HG03108 (cell line): Measurements from ENCODE around the gene LCP1.

Experiments
- ATAC-seq: cut with Tn5 transposase; IDR thresholded peaks from one replicate; pipeline ENCODE4 v1.9.1; 2021; ENCODE audit warnings: moderate library complexity; ENCODE audit not compliant: unreplicated experiment

The LCP1 gene

GRCh38 chr13:46102255-46102605 lies 79.7 kb downstream of the LCP1 start:
- ATAC-seq: no peak

GRCh38 chr13:46101484-46102254 lies 80.3 kb downstream of the LCP1 start:
- ATAC-seq: no peak

- ATAC-seq: no peak
Measured at GRCh38 chr13:46101002-46101401, 81.0 kb downstream of the LCP1 start.

- no peak for ATAC-seq
Measured at GRCh38 chr13:46100191-46100815, 81.7 kb downstream of the LCP1 start.

- ATAC-seq: no peak
Measured at GRCh38 chr13:46097663-46098062, 84.3 kb downstream of the LCP1 start.

GRCh38 chr13:46097015-46097414 lies 85.0 kb downstream of the LCP1 start:
- ATAC-seq: no peak

GRCh38 chr13:46094478-46094877 lies 87.5 kb downstream of the LCP1 start:
- ATAC-seq: no peak

GRCh38 chr13:46088821-46089562 lies 93.0 kb downstream of the LCP1 start:
- no peak for ATAC-seq

- ATAC-seq: no peak
Measured at GRCh38 chr13:46087481-46087880, 94.5 kb downstream of the LCP1 start.

GRCh38 chr13:46086985-46087384 lies 95.0 kb downstream of the LCP1 start:
- no peak for ATAC-seq

GRCh38 chr13:46086421-46086922 lies 95.5 kb downstream of the LCP1 start:
- no peak for ATAC-seq

GRCh38 chr13:46085737-46086136 lies 96.2 kb downstream of the LCP1 start:
- ATAC-seq: no peak

- ATAC-seq: no peak
Measured at GRCh38 chr13:46082324-46082723, 99.7 kb downstream of the LCP1 start.

GRCh38 chr13:46079770-46080169 lies 102.2 kb downstream of the LCP1 start:
- no peak for ATAC-seq

GRCh38 chr13:46077265-46077664 lies 104.7 kb downstream of the LCP1 start:
- ATAC-seq: no peak

GRCh38 chr13:46076827-46077226 lies 105.2 kb downstream of the LCP1 start:
- ATAC-seq: no peak
